CD4-positive, alpha-beta T cell (primary cell): ENCODE results near the gene CHRNG. TPM values are rescaled to one million over a fixed set of nuclear protein-coding genes. Genes with fewer than 3 reads are reported as not detected.

Experiments
- ATAC-seq: fragments of 200-7000 bp; cut with Tn5 transposase; one replicate; pipeline ENCODE4 v1.10.0; 2022; ENCODE audit warnings: mild to moderate bottlenecking; ENCODE audit not compliant: poor library complexity
- CTCF ChIA-PET: fragments of 350-600 bp; sonication (Branson Sonifier 250); formaldehyde crosslinking; loops from one replicate; lab custom pipeline; 2021; ENCODE audit warnings: antibody characterized with exemption, inconsistent platforms; lab: Charles Lee
- POLR2A ChIA-PET: fragments of 350-600 bp; sonication (Branson Sonifier 250); formaldehyde crosslinking; loops from one replicate; lab custom pipeline; 2021; ENCODE audit warnings: antibody characterized with exemption, inconsistent platforms; lab: Charles Lee
- DNase-seq, 14 experiments: peaks; one replicate each; pipeline ENCODE4 v3.0.0-alpha.2; 2013 to 2020; ENCODE audit warnings: mixed read lengths in 2 of 14
- H3K27ac ChIP-seq, 2 donors: one replicate each; pipeline versions ENCODE4 v1.5.1 to v1.7.0; 2013; ENCODE audit warnings: low read length in 2 of 2, low read depth in 1 of 2, mild to moderate bottlenecking in 1 of 2
- H3K27me3 ChIP-seq, 2 experiments: 1 replicate in 1 of 2; 2 replicates in 1 of 2; pipeline versions ENCODE4 v1.6.1 to v1.7.0; 2013; ENCODE audit warnings: low read length in 2 of 2, control low read depth in 1 of 2, mild to moderate bottlenecking in 1 of 2, moderate library complexity in 1 of 2; ENCODE audit not compliant: insufficient read depth in 2 of 2, control insufficient read depth in 1 of 2
- H3K36me3 ChIP-seq: one replicate; pipeline ENCODE4 v1.6.1; 2013; ENCODE audit warnings: low read length, control low read depth; ENCODE audit not compliant: insufficient read depth
- H3K4me1 ChIP-seq: one replicate; pipeline ENCODE4 v1.6.1; 2013; ENCODE audit warnings: low read length, control low read depth; ENCODE audit not compliant: insufficient read depth
- H3K4me3 ChIP-seq: one replicate; pipeline ENCODE4 v1.5.1; 2013; ENCODE audit warnings: mild to moderate bottlenecking, low read length, moderate library complexity
- H3K9me3 ChIP-seq, 2 experiments: 1 replicate in 1 of 2; 2 replicates in 1 of 2; pipeline versions ENCODE4 v1.6.1 to v1.7.0; 2013; ENCODE audit warnings: low read length in 2 of 2, mild to moderate bottlenecking in 2 of 2, control low read depth in 1 of 2, moderate library complexity in 1 of 2; ENCODE audit not compliant: control insufficient read depth in 1 of 2, insufficient read depth in 1 of 2
- H3K27ac Mint-ChIP-seq: one replicate; pipeline ENCODE4 v1.8.0; 2020; ENCODE audit warnings: mixed read lengths
- H3K27me3 Mint-ChIP-seq: one replicate; pipeline ENCODE4 v1.8.0; 2021; ENCODE audit warnings: mixed read lengths
- H3K36me3 Mint-ChIP-seq: one replicate; pipeline ENCODE4 v1.8.0; 2021; ENCODE audit warnings: low read depth, mixed read lengths
- H3K4me1 Mint-ChIP-seq: one replicate; pipeline ENCODE4 v1.8.0; 2021; ENCODE audit warnings: low read depth, mixed read lengths
- H3K4me3 Mint-ChIP-seq: one replicate; pipeline ENCODE4 v1.8.0; 2020; ENCODE audit warnings: mild to moderate bottlenecking, mixed read lengths
- H3K9me3 Mint-ChIP-seq: one replicate; pipeline ENCODE4 v1.8.0; 2020; ENCODE audit warnings: mixed read lengths
- intact Hi-C, 2 experiments: fragments of 100-400 bp; cut with DNase I in 1 of 2; cut with micrococcal nuclease in 1 of 2; formaldehyde crosslinking; loops; one replicate each; pipeline versions ENCODE4 v1.15.1 to v1.9.0; 2023 to 2025; cut with DNase I, micrococcal nuclease
- total RNA-seq, 174 experiments: library from RNA in 2 of 174; stranded (reverse) in 2 of 174; gene quantifications; one replicate each; pipeline ENCODE4 v1.2.3 and lab custom pipeline; 2021 to 2026
- TF ChIP-seq, protein P1 (sequence below): fragments of 200-600 bp; IDR thresholded peaks from one replicate; pipeline ENCODE4 v1.8.0; 2022; ENCODE audit warnings: antibody characterized with exemption, mild to moderate bottlenecking

Gene CHRNG
- total RNA-seq, 2 experiments from 2014 or later = not detected

DNA sequence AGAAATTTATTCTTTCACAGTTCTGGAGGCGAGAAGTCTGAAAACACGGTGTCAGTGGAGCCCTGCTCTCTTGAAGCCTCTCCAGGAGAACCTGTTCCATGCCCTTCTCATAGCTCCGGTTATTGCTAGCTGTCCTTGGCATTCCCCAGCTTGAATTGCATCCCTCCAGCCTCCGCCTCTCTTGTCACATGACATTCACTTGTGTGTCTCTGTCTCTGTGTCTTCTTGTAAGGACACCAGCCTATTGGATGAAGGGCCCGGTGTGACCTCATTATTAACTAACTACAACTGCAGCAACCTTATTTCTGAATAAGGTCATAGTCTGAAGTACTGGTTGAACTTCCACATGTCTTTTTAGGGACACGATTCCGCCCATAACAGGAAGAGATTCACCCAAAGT, 23.9 kb upstream of the CHRNG start:
- H3K9me3 Mint-ChIP-seq = no peaks in the 10 kb centered on the region
- intact Hi-C loops = no loop called here
- no peaks in the 10 kb centered on the region for H3K36me3 ChIP-seq
- no peaks in the 10 kb centered on the region for H3K4me1 ChIP-seq
- H3K27me3 Mint-ChIP-seq = peaks cover 27% of the 10 kb centered on the region
- CTCF ChIA-PET = interaction anchor here (0.7 kb wide), 1 partner anchor 182 kb away, joined by 3 read pairs; no protein-coding TSS in a partner anchor
- no peak overlapping the region for H3K4me3 ChIP-seq
- peaks cover under 1 to 5% of the 10 kb centered on the region in 2 experiments for H3K27me3 ChIP-seq
- H3K9me3 ChIP-seq = no peaks in the 10 kb centered on the region
- H3K27ac Mint-ChIP-seq = no peak overlapping the region
- no peak overlapping the region for H3K27ac ChIP-seq
- no peak overlapping the region for H3K4me3 Mint-ChIP-seq
- ATAC-seq (no peak), DNase-seq (no peak)
- no peaks in the 10 kb centered on the region for H3K4me1 Mint-ChIP-seq
- no peaks in the 10 kb centered on the region for H3K36me3 Mint-ChIP-seq
- TF ChIP-seq, protein P1, sequence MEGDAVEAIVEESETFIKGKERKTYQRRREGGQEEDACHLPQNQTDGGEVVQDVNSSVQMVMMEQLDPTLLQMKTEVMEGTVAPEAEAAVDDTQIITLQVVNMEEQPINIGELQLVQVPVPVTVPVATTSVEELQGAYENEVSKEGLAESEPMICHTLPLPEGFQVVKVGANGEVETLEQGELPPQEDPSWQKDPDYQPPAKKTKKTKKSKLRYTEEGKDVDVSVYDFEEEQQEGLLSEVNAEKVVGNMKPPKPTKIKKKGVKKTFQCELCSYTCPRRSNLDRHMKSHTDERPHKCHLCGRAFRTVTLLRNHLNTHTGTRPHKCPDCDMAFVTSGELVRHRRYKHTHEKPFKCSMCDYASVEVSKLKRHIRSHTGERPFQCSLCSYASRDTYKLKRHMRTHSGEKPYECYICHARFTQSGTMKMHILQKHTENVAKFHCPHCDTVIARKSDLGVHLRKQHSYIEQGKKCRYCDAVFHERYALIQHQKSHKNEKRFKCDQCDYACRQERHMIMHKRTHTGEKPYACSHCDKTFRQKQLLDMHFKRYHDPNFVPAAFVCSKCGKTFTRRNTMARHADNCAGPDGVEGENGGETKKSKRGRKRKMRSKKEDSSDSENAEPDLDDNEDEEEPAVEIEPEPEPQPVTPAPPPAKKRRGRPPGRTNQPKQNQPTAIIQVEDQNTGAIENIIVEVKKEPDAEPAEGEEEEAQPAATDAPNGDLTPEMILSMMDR = no peak
- POLR2A ChIA-PET = no interaction called here

DNA sequence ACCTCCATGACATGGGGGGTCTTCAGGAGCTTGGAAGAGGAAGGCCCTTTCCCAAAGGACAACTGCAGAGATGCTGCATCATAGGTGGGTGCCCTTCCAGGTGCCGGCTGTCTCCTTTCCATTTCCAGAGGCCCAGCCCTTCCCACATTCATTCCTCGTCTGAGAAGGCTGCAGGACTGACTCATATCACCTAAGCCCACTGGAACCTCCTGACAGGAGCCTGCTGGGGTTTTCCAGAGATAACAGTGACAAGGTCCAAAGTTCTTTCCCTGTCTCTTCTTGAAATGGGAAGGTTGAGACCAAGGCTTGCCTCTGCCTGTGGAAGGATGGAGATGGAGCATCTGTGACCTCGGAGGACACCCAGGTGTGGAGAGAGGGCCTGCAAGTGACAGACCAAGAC, 22.9 kb upstream of the CHRNG start:
- DNase-seq = no peak
- Mint-ChIP-seq H3K27me3 (peaks cover 34% of the 10 kb centered on the region), H3K27ac (no peak overlapping the region), H3K4me1 (no peaks in the 10 kb centered on the region), H3K36me3 (no peaks in the 10 kb centered on the region), H3K4me3 (no peak overlapping the region), H3K9me3 (no peaks in the 10 kb centered on the region)
- Histone ChIP-seq H3K4me1 (peaks cover 1% of the 10 kb centered on the region), H3K36me3 (no peaks in the 10 kb centered on the region), H3K27ac (no peak overlapping the region), H3K4me3 (no peak overlapping the region), H3K27me3 (peaks cover 9 to 14% of the 10 kb centered on the region in 2 experiments), H3K9me3 (peaks cover 0 to 7% of the 10 kb centered on the region in 2 experiments)
- TF ChIP-seq, protein P1 = no peak
- ATAC-seq = no peak
- ChIA-PET POLR2A (interaction anchor here (0.8 kb wide), 1 partner anchor 34 kb away, joined by 3 read pairs; the partner anchor contains the start of genes EIF4E2 and TIGD1), CTCF (no interaction called here)
- intact Hi-C loops = no loop called here

DNA sequence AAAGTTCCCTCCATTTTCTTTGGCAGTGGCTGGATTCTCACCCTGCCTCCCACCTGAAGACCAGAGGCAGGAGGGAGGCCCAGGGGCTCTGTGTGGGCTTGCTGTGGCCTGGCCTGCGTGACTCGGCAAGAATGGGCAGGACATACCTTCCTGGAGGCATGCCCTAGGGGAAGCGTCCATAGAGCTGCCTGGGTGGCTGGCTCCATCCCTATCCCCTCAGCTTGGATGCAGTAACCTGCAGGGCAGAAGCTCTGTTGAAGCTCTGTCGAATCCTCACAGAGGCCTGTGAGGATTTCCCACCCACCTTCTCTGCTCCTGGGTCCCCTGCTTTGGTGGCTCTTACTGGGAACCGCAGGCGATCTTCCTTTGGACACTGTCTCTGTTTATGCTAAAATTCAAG, 20.6 kb upstream of the CHRNG start:
- DNase-seq = no peak
- intact Hi-C loops = no loop called here
- ChIA-PET POLR2A (interaction anchor here (0.6 kb wide), 1 partner anchor 32 kb away, joined by 3 read pairs; the partner anchor contains the start of genes EIF4E2 and TIGD1), CTCF (no interaction called here)
- Mint-ChIP-seq H3K4me3 (no peak overlapping the region), H3K9me3 (no peaks in the 10 kb centered on the region), H3K4me1 (peaks cover 6% of the 10 kb centered on the region), H3K27ac (no peak overlapping the region), H3K36me3 (no peaks in the 10 kb centered on the region), H3K27me3 (peaks cover 45% of the 10 kb centered on the region)
- H3K4me3 ChIP-seq = no peak overlapping the region
- no peaks in the 10 kb centered on the region for H3K36me3 ChIP-seq
- no peak overlapping the region for H3K27ac ChIP-seq
- no peak for ATAC-seq
- peaks cover 22% of the 10 kb centered on the region for H3K4me1 ChIP-seq
- peaks cover 29% of the 10 kb centered on the region in 2 experiments for H3K27me3 ChIP-seq
- peaks cover 0 to 18% of the 10 kb centered on the region in 2 experiments for H3K9me3 ChIP-seq
- TF ChIP-seq, protein P1 = no peak
